Right lobe of liver (tissue), 4 donors: ENCODE data around the gene GAD2.

Experiments
- CTCF ChIP-seq, 4 donors: fragments of 200-600 bp in 3 of 4; fragments of 450-650 bp in 1 of 4; IDR thresholded peaks; one replicate each; pipeline versions ENCODE4 v1.5.1 to v1.8.0; 2016 to 2022; ENCODE audit warnings: antibody characterized with exemption in 4 of 4, mild to moderate bottlenecking in 2 of 4
- POLR2A ChIP-seq: fragments of 450-650 bp; IDR thresholded peaks from one replicate; pipeline ENCODE4 v1.6.1; 2017; ENCODE audit warnings: antibody characterized with exemption, mild to moderate bottlenecking
- donor health status: DM: no; HTN: no; CAD: no.
- donor health status: DM: no; HTN: no; CAD: no.
- donor health status: DM: no; HTN: yes; CAD: no.

GRCh38 chr10:26177341-26177740 lies 39.2 kb upstream of the GAD2 start:
- TF ChIP-seq CTCF (IDR thresholded peaks at IDR 0.05) = no peak
- TF ChIP-seq POLR2A = no peak
